Measurements from ENCODE around the gene PRSS16. TPM values are rescaled to one million over a fixed set of nuclear protein-coding genes. Genes with fewer than 3 reads are reported as not detected.
"Not testable (repeated sequence)": the region's sequence is repeated elsewhere in the genome, so short reads cannot be mapped to it uniquely, and the experiment has no call there.

PRSS16 gene
- total RNA-seq, 2 donors from 2014 or later = 5.3 to 5.6 TPM

- Mint-ChIP-seq H3K27me3 (ENCODE audit: low read depth) (peaks cover 35% of the 10 kb centered on the region), H3K9me3 (no peaks in the 10 kb centered on the region), H3K4me1 (ENCODE audit: low read depth) (peaks cover 6% of the 10 kb centered on the region), H3K36me3 (ENCODE audit: insufficient read depth in 2 of 2) (no peaks in the 10 kb centered on the region), H3K4me3 (peak overlapping the region; percentile 89 to 92), H3K27ac (no peak overlapping the region)
- ATAC-seq (replicated peaks in 1 of 2) (peak; percentile 92 to 93), DNase-seq (peak; percentile 83 to 86)
Observed at GRCh38 chr6:27251606-27252251, 4.2 kb downstream of the PRSS16 start.

- ATAC-seq (replicated peaks in 1 of 2) = no peak
- Mint-ChIP-seq H3K4me3 (no peak overlapping the region), H3K27ac (no peak overlapping the region), H3K9me3 (no peaks in the 10 kb centered on the region), H3K27me3 (ENCODE audit: low read depth) (peaks cover 51% of the 10 kb centered on the region), H3K36me3 (ENCODE audit: insufficient read depth in 2 of 2) (no peaks in the 10 kb centered on the region), H3K4me1 (ENCODE audit: low read depth) (peaks cover 6% of the 10 kb centered on the region)
- DNase-seq = no peak
Observed at GRCh38 chr6:27254566-27254965, 7.1 kb downstream of the PRSS16 start.

DNA sequence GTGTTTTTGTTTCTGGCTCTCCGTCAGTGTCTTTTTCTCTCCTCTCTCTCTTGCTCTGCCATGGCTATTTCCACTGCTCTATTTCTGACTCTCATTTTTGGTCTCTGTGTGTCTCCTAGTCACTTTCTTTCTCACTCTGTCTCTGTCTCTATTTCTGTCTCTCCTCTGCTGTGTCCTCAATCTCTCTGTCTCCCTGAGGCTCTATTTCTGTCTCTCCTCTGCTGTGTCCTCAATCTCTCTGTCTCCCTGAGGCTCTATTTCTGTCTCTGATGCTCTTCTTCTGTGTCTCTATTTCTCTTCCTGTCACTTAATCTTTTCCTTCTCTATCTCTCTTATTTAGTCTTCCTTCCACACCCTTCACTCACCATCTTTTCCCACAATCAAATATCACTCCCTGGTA is 8.4 kb downstream of the PRSS16 start:
- H3K27me3 Mint-ChIP-seq (ENCODE audit: low read depth) = peaks cover 51% of the 10 kb centered on the region

GRCh38 chr6:27260369-27260768 is 12.9 kb downstream of the PRSS16 start:
- Mint-ChIP-seq H3K4me3 (no peak overlapping the region), H3K36me3 (ENCODE audit: insufficient read depth in 2 of 2) (peaks cover 0 to 2% of the 10 kb centered on the region in 2 donors), H3K27me3 (ENCODE audit: low read depth) (peaks cover 64% of the 10 kb centered on the region), H3K4me1 (ENCODE audit: low read depth) (no peaks in the 10 kb centered on the region), H3K27ac (no peak overlapping the region), H3K9me3 (no peaks in the 10 kb centered on the region)
- DNase-seq = no peak
- ATAC-seq (replicated peaks in 1 of 2) = no peak

More for the DNA sequence above, 8.4 kb downstream of the PRSS16 start:
- no peaks in the 10 kb centered on the region for H3K36me3 Mint-ChIP-seq (ENCODE audit: insufficient read depth in 2 of 2)
- H3K4me1 Mint-ChIP-seq (ENCODE audit: low read depth) = peaks cover 6% of the 10 kb centered on the region
- H3K27ac Mint-ChIP-seq = no peak overlapping the region
- no peak overlapping the region for H3K4me3 Mint-ChIP-seq
- no peaks in the 10 kb centered on the region for H3K9me3 Mint-ChIP-seq
- ATAC-seq (replicated peaks in 1 of 2) (no peak), DNase-seq (no peak)

GRCh38 chr6:27260836-27261375 is 13.4 kb downstream of the PRSS16 start:
- Mint-ChIP-seq H3K9me3 (no peaks in the 10 kb centered on the region), H3K27me3 (ENCODE audit: low read depth) (peaks cover 59% of the 10 kb centered on the region), H3K27ac (no peak overlapping the region), H3K36me3 (ENCODE audit: insufficient read depth in 2 of 2) (peaks cover 0 to 2% of the 10 kb centered on the region in 2 donors), H3K4me1 (ENCODE audit: low read depth) (no peaks in the 10 kb centered on the region), H3K4me3 (no peak overlapping the region)
- no peak for DNase-seq
- no peak for ATAC-seq (replicated peaks in 1 of 2)

DNA sequence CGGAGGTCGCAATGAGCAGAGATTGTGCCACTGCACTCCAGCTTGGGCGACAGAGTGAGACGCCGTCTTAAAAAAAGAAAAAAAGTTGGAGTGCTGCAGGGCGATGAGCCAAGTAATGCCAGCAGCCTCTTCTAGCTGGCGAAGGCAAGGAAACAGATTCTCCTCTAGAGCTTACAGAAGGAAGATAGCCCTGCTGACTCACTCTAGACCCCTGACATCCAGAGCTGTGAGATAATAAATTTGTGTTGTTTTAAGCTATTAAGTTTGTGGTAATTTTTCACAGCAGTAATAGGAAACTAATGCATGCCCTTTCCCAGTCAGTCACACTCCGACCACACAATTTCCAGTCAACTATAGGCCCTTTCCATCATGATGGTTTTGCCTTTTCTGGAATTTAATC is 16.4 kb downstream of the PRSS16 start:
- ATAC-seq (replicated peaks in 1 of 2) (no peak), DNase-seq (no peak)
- H3K27me3 Mint-ChIP-seq (ENCODE audit: low read depth) = peaks cover 49% of the 10 kb centered on the region
- H3K4me3 Mint-ChIP-seq = no peak overlapping the region
- H3K9me3 Mint-ChIP-seq = no peaks in the 10 kb centered on the region
- no peak overlapping the region for H3K27ac Mint-ChIP-seq
- H3K4me1 Mint-ChIP-seq (ENCODE audit: low read depth) = peaks cover 8% of the 10 kb centered on the region
- H3K36me3 Mint-ChIP-seq (ENCODE audit: insufficient read depth in 2 of 2) = peaks cover 0 to 4% of the 10 kb centered on the region in 2 donors

DNA sequence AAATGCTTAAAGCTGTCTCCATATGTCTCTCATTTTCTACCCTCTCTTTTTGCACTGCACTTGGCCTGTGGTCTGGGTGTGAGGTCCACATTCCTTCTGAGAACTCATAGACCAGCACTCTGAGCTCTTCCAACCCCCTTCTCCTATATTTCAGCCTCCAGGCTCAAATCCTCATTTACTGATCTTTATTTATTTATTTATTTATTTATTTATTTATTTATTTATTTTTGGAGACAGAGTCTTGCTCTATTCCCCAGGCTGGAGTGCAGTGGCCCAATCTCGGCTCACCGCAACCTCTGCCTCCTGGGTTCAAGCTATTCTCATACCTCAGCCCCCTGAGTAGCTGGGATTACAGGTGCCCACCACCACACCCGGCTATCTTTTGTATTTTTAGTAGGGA is 19.5 kb downstream of the PRSS16 start:
- not testable (repeated sequence) for H3K27ac Mint-ChIP-seq; H3K36me3 Mint-ChIP-seq (ENCODE audit: insufficient read depth in 2 of 2); H3K4me1 Mint-ChIP-seq (ENCODE audit: low read depth); H3K9me3 Mint-ChIP-seq; H3K4me3 Mint-ChIP-seq; DNase-seq; ATAC-seq (replicated peaks in 1 of 2)
- peaks cover 54% of the 10 kb centered on the region for H3K27me3 Mint-ChIP-seq (ENCODE audit: low read depth)

DNA sequence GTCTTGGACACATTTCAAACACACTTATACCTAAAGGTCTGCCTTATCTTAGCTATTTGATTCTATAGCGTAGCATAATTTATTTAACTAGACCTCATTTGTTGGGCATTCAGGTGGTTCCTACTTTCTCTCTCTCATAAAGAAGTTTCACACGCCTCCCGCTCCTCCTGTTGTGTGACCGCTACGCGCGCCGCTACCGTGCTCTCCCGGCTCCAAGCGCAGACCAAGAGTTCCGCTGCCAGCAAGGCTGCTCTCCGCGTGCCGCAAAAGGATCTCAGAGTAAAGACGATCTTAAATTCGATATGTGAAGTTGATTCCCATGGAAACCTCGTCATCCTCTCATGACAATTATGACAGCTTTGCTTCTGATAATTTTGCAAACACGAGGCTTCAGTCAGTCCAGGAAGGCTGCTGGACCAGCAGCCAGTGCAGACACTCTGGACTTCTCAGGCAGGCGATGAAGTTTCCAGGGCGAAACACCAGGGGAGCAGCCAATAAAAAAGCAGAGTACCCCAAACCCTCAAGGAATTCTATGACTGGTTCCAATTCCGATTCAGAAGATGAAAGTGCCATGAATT is 20.4 kb downstream of the PRSS16 start:
- H3K4me1 Mint-ChIP-seq (ENCODE audit: low read depth) = peaks cover 8% of the 10 kb centered on the region
- H3K9me3 Mint-ChIP-seq = no peaks in the 10 kb centered on the region
- H3K27ac Mint-ChIP-seq = no peak overlapping the region
- peaks cover 54% of the 10 kb centered on the region for H3K27me3 Mint-ChIP-seq (ENCODE audit: low read depth)
- peaks cover 0 to 2% of the 10 kb centered on the region in 2 donors for H3K36me3 Mint-ChIP-seq (ENCODE audit: insufficient read depth in 2 of 2)
- H3K4me3 Mint-ChIP-seq = peak overlapping the region in 1 of 2 donors; percentile 20
- DNase-seq = no peak
- no peak for ATAC-seq (replicated peaks in 1 of 2)

DNA sequence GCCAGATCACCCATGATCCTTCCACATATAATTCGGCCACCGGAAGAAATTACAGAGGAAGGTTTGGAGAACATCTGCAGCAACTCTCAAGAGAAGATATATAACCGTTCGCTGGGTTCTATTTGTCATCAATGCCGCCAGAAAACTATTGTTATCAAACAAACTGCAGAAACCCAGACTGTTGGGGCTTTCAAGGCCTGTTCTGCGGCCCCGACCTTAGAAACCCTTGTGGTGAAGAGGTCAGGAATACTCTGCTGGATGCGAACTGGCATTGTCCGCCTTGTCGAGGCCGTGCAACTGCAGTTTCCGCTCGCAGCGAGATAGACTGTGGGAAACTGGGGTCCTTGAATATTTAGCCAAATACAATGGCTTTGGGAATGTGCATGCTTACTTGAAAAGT is 21.3 kb downstream of the PRSS16 start:
- H3K27ac Mint-ChIP-seq = no peak overlapping the region
- peaks cover 0 to 2% of the 10 kb centered on the region in 2 donors for H3K36me3 Mint-ChIP-seq (ENCODE audit: insufficient read depth in 2 of 2)
- peaks cover 8% of the 10 kb centered on the region for H3K4me1 Mint-ChIP-seq (ENCODE audit: low read depth)
- no peaks in the 10 kb centered on the region for H3K9me3 Mint-ChIP-seq
- no peak for DNase-seq
- ATAC-seq (replicated peaks in 1 of 2) = no peak
- peaks cover 54% of the 10 kb centered on the region for H3K27me3 Mint-ChIP-seq (ENCODE audit: low read depth)
- peak overlapping the region in 1 of 2 donors; percentile 20 for H3K4me3 Mint-ChIP-seq

DNA sequence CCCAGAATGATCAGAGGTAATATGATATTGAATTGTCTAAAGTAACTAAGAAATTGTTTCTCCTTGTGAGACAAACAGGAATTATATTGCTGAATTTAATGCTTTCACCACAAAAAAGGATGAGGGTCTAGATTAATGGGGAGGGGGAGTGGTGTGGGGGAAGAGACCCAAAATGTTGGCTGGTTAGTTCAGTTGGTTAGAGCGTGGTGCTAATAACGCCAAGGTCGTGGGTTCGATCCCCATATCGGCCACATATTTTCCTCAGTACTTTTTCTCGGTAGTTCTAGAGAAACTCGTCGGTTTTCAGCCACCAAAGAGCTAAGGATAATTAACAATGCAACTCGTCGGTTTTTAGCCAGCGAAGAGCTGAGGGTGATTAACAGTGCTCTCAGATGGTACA is 26.3 kb downstream of the PRSS16 start:
- ATAC-seq (replicated peaks in 1 of 2) (no peak), DNase-seq (no peak)
- H3K27me3 Mint-ChIP-seq (ENCODE audit: low read depth) = peaks cover 65% of the 10 kb centered on the region
- peaks cover 0 to 5% of the 10 kb centered on the region in 2 donors for H3K9me3 Mint-ChIP-seq
- no peaks in the 10 kb centered on the region for H3K4me1 Mint-ChIP-seq (ENCODE audit: low read depth)
- peaks cover 2 to 4% of the 10 kb centered on the region in 2 donors for H3K36me3 Mint-ChIP-seq (ENCODE audit: insufficient read depth in 2 of 2)
- no peak overlapping the region for H3K27ac Mint-ChIP-seq
- H3K4me3 Mint-ChIP-seq = no peak overlapping the region

- Mint-ChIP-seq H3K4me1 (ENCODE audit: low read depth) (peaks cover 10% of the 10 kb centered on the region), H3K27ac (no peak overlapping the region), H3K4me3 (no peak overlapping the region), H3K36me3 (ENCODE audit: insufficient read depth in 2 of 2) (peaks cover 4% of the 10 kb centered on the region in 2 donors), H3K9me3 (peaks cover 0 to 5% of the 10 kb centered on the region in 2 donors), H3K27me3 (ENCODE audit: low read depth) (peaks cover 64% of the 10 kb centered on the region)
- no peak for ATAC-seq (replicated peaks in 1 of 2)
- DNase-seq = no peak
Observed at GRCh38 chr6:27275025-27275956, 27.8 kb downstream of the PRSS16 start.

GRCh38 chr6:27279513-27280063 is 32.1 kb downstream of the PRSS16 start:
- peaks cover 83% of the 10 kb centered on the region for H3K27me3 Mint-ChIP-seq (ENCODE audit: low read depth)
- H3K36me3 Mint-ChIP-seq (ENCODE audit: insufficient read depth in 2 of 2) = peaks cover 12 to 18% of the 10 kb centered on the region in 2 donors
- ATAC-seq (replicated peaks in 1 of 2) = no peak
- peak overlapping the region; percentile 74 to 85 for H3K4me3 Mint-ChIP-seq
- peak overlapping the region; percentile 85 for H3K27ac Mint-ChIP-seq
- H3K4me1 Mint-ChIP-seq (ENCODE audit: low read depth) = peaks cover 16% of the 10 kb centered on the region
- DNase-seq = no peak
- peaks cover 5 to 12% of the 10 kb centered on the region in 2 donors for H3K9me3 Mint-ChIP-seq

All from activated T-cell treated with anti-CD3 and anti-CD28 coated beads, Interleukin-2, amount 50 U/mL, for 72 hours (primary cell).